Thyroid gland (tissue), 4 donors: ENCODE measurements around the gene AJAP1. TPM values are rescaled to one million over a fixed set of nuclear protein-coding genes. Genes with fewer than 3 reads are reported as not detected.

Experiments
- DNase-seq, 2 donors: peaks; one replicate each; pipeline ENCODE4 v3.0.0-alpha.2; 2019
- H3K27ac ChIP-seq, 3 donors: fragments of 200-600 bp; sonication (generic); 1 replicate in 2 of 3; 2 replicates in 1 of 3; pipeline ENCODE4 v1.5.1; 2016 to 2019; ENCODE audit warnings: mild to moderate bottlenecking in 1 of 3, moderate library complexity in 1 of 3
- H3K27me3 ChIP-seq: fragments of 200-600 bp; sonication (generic); one replicate; pipeline ENCODE4 v1.5.1; 2019
- H3K36me3 ChIP-seq, 2 donors: fragments of 200-600 bp; sonication (generic); one replicate each; pipeline ENCODE4 v1.5.1; 2016 to 2019
- H3K4me1 ChIP-seq, 2 donors: fragments of 200-600 bp; sonication (generic); one replicate each; pipeline ENCODE4 v1.5.1; 2017 to 2019
- H3K4me3 ChIP-seq, 3 donors: fragments of 200-600 bp; sonication (generic); replicated peaks in 1 of 3; 1 replicate in 2 of 3; 2 replicates in 1 of 3; pipeline ENCODE4 v1.5.1; 2016; ENCODE audit warnings: mild to moderate bottlenecking in 1 of 3
- H3K9me3 ChIP-seq: fragments of 200-600 bp; sonication (generic); one replicate; pipeline ENCODE4 v1.5.1; 2017
- CTCF ChIP-seq, 6 experiments: fragments of 200-600 bp in 3 of 6; fragments of 450-650 bp in 3 of 6; sonication (generic) in 3 of 6; IDR thresholded peaks; one replicate each; pipeline ENCODE4 v1.5.1; 2016 to 2019; ENCODE audit warnings: antibody characterized with exemption in 6 of 6, mild to moderate bottlenecking in 2 of 6, inconsistent platforms in 1 of 6, moderate library complexity in 1 of 6
- POLR2A ChIP-seq, 2 donors: fragments of 450-650 bp; IDR thresholded peaks; one replicate each; pipeline ENCODE4 v1.6.1; 2017; ENCODE audit warnings: antibody characterized with exemption in 2 of 2, mild to moderate bottlenecking in 2 of 2, moderate library complexity in 1 of 2
- WGBS, 2 donors: methylation state at CpG; one replicate each; pipeline ENCODE4 v1.1.5; 2017; 5-methylcytosine and 5-hydroxymethylcytosine counted together
- intact Hi-C: fragments of 100-400 bp; cut with DNase I; formaldehyde crosslinking; loops from one replicate; pipeline ENCODE4 v1.15.1; 2023
- total RNA-seq, 4 donors: library from RNA; depleted of rRNA; stranded (reverse); fragments of >200 nt; gene quantifications; one replicate each; pipeline ENCODE4 v1.2.3, GENCODE V29; 2016

AJAP1 gene
- total RNA-seq, 4 donors from 2014 or later = 0.22 to 1.6 (median 0.81) TPM

DNA sequence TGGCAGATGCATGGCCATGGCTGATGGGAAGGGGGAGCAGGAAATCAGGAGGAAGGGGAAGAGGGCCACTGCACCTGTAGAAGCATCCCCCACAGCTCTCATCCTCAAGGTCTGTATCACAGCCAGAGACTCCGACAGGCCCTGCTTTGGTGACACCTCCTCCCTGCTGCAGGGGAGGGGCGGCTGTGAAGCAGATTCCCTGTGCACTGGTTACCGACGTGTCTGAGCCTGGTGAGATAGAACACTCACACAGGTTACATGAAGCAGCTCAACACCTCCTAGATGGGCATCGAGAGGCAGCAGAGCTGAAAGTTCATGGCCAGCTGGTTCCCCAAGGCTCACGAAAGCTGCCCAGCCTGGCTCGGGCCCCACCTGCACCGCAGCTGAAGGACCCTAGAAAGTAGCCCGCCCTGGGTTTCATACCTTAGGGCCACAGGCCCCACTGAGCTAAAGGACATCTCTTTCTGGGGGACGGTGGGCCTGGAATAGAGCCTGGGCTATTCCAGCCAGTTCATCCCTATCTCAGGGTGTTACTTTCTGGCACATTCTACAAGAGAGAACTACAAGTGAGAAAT is 30.2 kb upstream of the AJAP1 start:
- Histone ChIP-seq H3K27ac (no peak overlapping the region), H3K27me3 (no peaks in the 10 kb centered on the region), H3K4me1 (peaks cover 0 to 4% of the 10 kb centered on the region in 2 donors), H3K4me3 (no peak overlapping the region), H3K9me3 (no peaks in the 10 kb centered on the region), H3K36me3 (no peaks in the 10 kb centered on the region)
- no peak for DNase-seq
- TF ChIP-seq POLR2A (IDR thresholded peaks at IDR 0.05) = no peak
- TF ChIP-seq CTCF (IDR thresholded peaks at IDR 0.05) = no peak
- WGBS, 2 donors = 40 to 86% methylated on average over 2 to 4 of the region's 10 CpGs
- intact Hi-C loops = no loop called here

DNA sequence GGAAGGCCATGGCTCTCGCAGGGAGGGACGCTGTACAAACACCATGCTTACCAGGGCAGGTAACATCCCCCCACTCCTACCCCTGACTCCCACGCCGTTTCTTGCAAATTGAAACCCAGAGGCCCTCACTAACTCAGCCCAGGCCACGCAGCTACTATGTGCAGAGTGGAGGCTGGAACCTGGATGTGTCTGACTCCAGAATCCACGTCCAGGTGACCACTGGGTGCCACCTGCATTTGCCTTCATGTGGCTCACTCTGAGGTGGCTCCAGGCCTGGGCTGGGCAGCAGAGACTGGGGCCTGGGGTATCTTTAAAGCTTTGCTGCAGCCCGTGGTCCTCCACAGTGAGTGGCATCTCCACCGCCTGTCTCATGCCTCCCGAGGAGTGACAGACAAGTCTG is 29.6 kb upstream of the AJAP1 start:
- intact Hi-C loops = no loop called here
- WGBS, 2 donors = 88 to 91% methylated on average over 4 to 9 of the region's 9 CpGs

DNA sequence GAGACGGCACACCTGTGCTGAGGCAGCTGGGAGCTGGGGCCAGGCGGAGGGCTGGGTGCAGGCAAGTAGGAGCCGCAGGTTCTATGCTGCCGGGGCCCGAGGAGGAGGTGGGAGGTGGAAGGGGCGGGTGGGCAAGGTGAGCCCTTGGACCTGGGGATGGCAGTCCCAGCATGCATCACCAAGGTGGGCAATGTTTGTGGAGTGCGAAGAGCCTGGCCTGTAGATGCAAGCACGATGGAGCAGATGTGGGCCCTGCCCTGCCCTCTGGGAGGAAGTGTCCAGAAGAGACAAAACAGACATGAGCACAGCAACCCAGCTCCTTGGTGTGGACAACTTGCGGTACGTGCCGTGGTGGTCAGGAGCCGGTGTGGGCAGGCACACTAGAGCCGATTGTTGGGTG is 28.3 kb upstream of the AJAP1 start:
- WGBS, 2 donors = 86 to 91% methylated on average over 13 of the region's 13 CpGs
- TF ChIP-seq CTCF (IDR thresholded peaks at IDR 0.05) (no peak), POLR2A (IDR thresholded peaks at IDR 0.05) (no peak)
- Histone ChIP-seq H3K36me3 (no peaks in the 10 kb centered on the region), H3K4me3 (no peak overlapping the region), H3K27ac (no peak overlapping the region), H3K9me3 (no peaks in the 10 kb centered on the region), H3K4me1 (peaks cover 0 to 4% of the 10 kb centered on the region in 2 donors), H3K27me3 (no peaks in the 10 kb centered on the region)
- intact Hi-C loops = no loop called here
- no peak for DNase-seq

More for the DNA sequence above, 29.6 kb upstream of the AJAP1 start:
- Histone ChIP-seq H3K27ac (no peak overlapping the region), H3K4me3 (no peak overlapping the region), H3K27me3 (no peaks in the 10 kb centered on the region), H3K9me3 (no peaks in the 10 kb centered on the region), H3K36me3 (no peaks in the 10 kb centered on the region), H3K4me1 (peaks cover 0 to 4% of the 10 kb centered on the region in 2 donors)
- no peak for TF ChIP-seq CTCF (IDR thresholded peaks at IDR 0.05)
- no peak for TF ChIP-seq POLR2A (IDR thresholded peaks at IDR 0.05)
- DNase-seq = no peak

- no peak for TF ChIP-seq CTCF (IDR thresholded peaks at IDR 0.05)
- TF ChIP-seq POLR2A (IDR thresholded peaks at IDR 0.05) = no peak
- WGBS, 2 donors = 77 to 84% methylated on average over 6 to 8 of the region's 9 CpGs
- intact Hi-C loops = no loop called here
- Histone ChIP-seq H3K36me3 (no peaks in the 10 kb centered on the region), H3K9me3 (no peaks in the 10 kb centered on the region), H3K27ac (no peak overlapping the region), H3K27me3 (no peaks in the 10 kb centered on the region), H3K4me1 (peaks cover 0 to 4% of the 10 kb centered on the region in 2 donors), H3K4me3 (no peak overlapping the region)
- no peak for DNase-seq
Measured at GRCh38 chr1:4626560-4627319, 27.7 kb upstream of the AJAP1 start.

GRCh38 chr1:4627353-4627752 is 27.1 kb upstream of the AJAP1 start:
- H3K4me3 ChIP-seq = no peak overlapping the region
- peaks cover 0 to 4% of the 10 kb centered on the region in 2 donors for H3K4me1 ChIP-seq
- H3K9me3 ChIP-seq = no peaks in the 10 kb centered on the region
- no peak overlapping the region for H3K27ac ChIP-seq
- H3K27me3 ChIP-seq = no peaks in the 10 kb centered on the region
- intact Hi-C loops = no loop called here
- 84 to 92% methylated on average over 11 to 12 of the region's 12 CpGs for WGBS, 2 donors
- H3K36me3 ChIP-seq = no peaks in the 10 kb centered on the region
- no peak for TF ChIP-seq POLR2A (IDR thresholded peaks at IDR 0.05)
- no peak for TF ChIP-seq CTCF (IDR thresholded peaks at IDR 0.05)
- no peak for DNase-seq
